Suppressor macrophage (primary cell): ENCODE measurements around the gene TBX15.

Experiments used
- DNase-seq, 4 experiments: peaks; one replicate each; pipeline ENCODE4 v3.0.0-alpha.2; 2020 to 2022

The TBX15 gene

GRCh38 chr1:118881751-118882150 is 106.4 kb downstream of the TBX15 start:
- no peak for DNase-seq

GRCh38 chr1:118878661-118879060 is 109.5 kb downstream of the TBX15 start:
- DNase-seq, result no peak

GRCh38 chr1:118877668-118878396 is 110.3 kb downstream of the TBX15 start:
- no peak for DNase-seq

- DNase-seq, result no peak
These were observed 116.5 kb downstream of the TBX15 start for GRCh38 chr1:118871582-118872171.

GRCh38 chr1:118868387-118868786 is 119.8 kb downstream of the TBX15 start:
- no peak for DNase-seq

- no peak for DNase-seq
These were observed 121.8 kb downstream of the TBX15 start for GRCh38 chr1:118866330-118866729.

GRCh38 chr1:118863688-118864087 is 124.5 kb downstream of the TBX15 start:
- DNase-seq, result no peak

- DNase-seq, result no peak
These were observed 125.4 kb downstream of the TBX15 start for GRCh38 chr1:118862755-118863154.

- no peak for DNase-seq
These were observed 126.9 kb downstream of the TBX15 start for GRCh38 chr1:118861216-118861615.

GRCh38 chr1:118859999-118860398 is 128.1 kb downstream of the TBX15 start:
- DNase-seq, result no peak

GRCh38 chr1:118846443-118846842 is 141.7 kb downstream of the TBX15 start:
- DNase-seq, result no peak

GRCh38 chr1:118842452-118843201 is 145.5 kb downstream of the TBX15 start:
- DNase-seq, result peak in 1 of 4 experiments; percentile 1

- peak in 3 of 4 experiments; percentile 5 to 29 (median 11) for DNase-seq
These were observed 146.6 kb downstream of the TBX15 start for GRCh38 chr1:118841521-118841920.
